ENCODE measurements around the gene DROSHA.

The DROSHA gene

GRCh38 chr5:31459594-31459993, 72.3 kb downstream of the DROSHA start:
- no peak for DNase-seq

- DNase-seq, result no peak
Measured at GRCh38 chr5:31455172-31455571, 76.7 kb downstream of the DROSHA start.

GRCh38 chr5:31453522-31453921, 78.4 kb downstream of the DROSHA start:
- DNase-seq, result no peak

- no peak for DNase-seq
Measured at GRCh38 chr5:31452314-31452713, 79.6 kb downstream of the DROSHA start.

GRCh38 chr5:31449962-31450361, 81.9 kb downstream of the DROSHA start:
- no peak for DNase-seq

- DNase-seq, result no peak
Measured at GRCh38 chr5:31449174-31449573, 82.7 kb downstream of the DROSHA start.

GRCh38 chr5:31445041-31445600, 86.8 kb downstream of the DROSHA start:
- no peak for DNase-seq

- DNase-seq, result no peak
Measured at GRCh38 chr5:31443572-31443971, 88.3 kb downstream of the DROSHA start.

GRCh38 chr5:31442058-31442745, 89.7 kb downstream of the DROSHA start:
- DNase-seq, result no peak

- no peak for DNase-seq
Measured at GRCh38 chr5:31436851-31437250, 95.0 kb downstream of the DROSHA start.

- no peak for DNase-seq
Measured at GRCh38 chr5:31435730-31436129, 96.2 kb downstream of the DROSHA start.

- no peak for DNase-seq
Measured at GRCh38 chr5:31434898-31435297, 97.0 kb downstream of the DROSHA start.

GRCh38 chr5:31433229-31433628, 98.7 kb downstream of the DROSHA start:
- no peak for DNase-seq

- no peak for DNase-seq
Measured at GRCh38 chr5:31427724-31428309, 104.1 kb downstream of the DROSHA start.

- no peak for DNase-seq
Measured at GRCh38 chr5:31427013-31427723, 104.7 kb downstream of the DROSHA start.

- no peak for DNase-seq
Measured at GRCh38 chr5:31421806-31422586, 109.9 kb downstream of the DROSHA start.

GRCh38 chr5:31417512-31417911, 114.4 kb downstream of the DROSHA start:
- no peak for DNase-seq

- DNase-seq, result no peak
Measured at GRCh38 chr5:31416547-31416946, 115.3 kb downstream of the DROSHA start.

GRCh38 chr5:31415960-31416359, 115.9 kb downstream of the DROSHA start:
- DNase-seq, result no peak

GRCh38 chr5:31415009-31415923, 116.6 kb downstream of the DROSHA start:
- no peak for DNase-seq

GRCh38 chr5:31413030-31413812, 118.7 kb downstream of the DROSHA start:
- no peak for DNase-seq

Data from NCI-H2029 (cell line).